ENCODE data around the gene SLC31A1. TPM values are rescaled to one million over a fixed set of nuclear protein-coding genes. Genes with fewer than 3 reads are reported as not detected.

SLC31A1 gene
- total RNA-seq = 26.1 TPM

- DNase-seq (ENCODE audit: low spot score) = peak; percentile 99
Measured at GRCh38 chr9:113221003-113221799, at the start of gene SLC31A1, which contains the start of gene FKBP15. Gene SLC31A1 (plus strand): TSS chr9:113221544. CDS start chr9:113256149, 34,605 bp downstream. Gene FKBP15 (minus strand): TSS chr9:113221277. CDS start chr9:113221243, 34 bp downstream.

GRCh38 chr9:113173341-113173740 is 48.0 kb upstream of the SLC31A1 start:
- no peak for DNase-seq (ENCODE audit: low spot score)

GRCh38 chr9:113176803-113177202 is 44.5 kb upstream of the SLC31A1 start:
- DNase-seq (ENCODE audit: low spot score) = no peak

GRCh38 chr9:113177251-113177650 is 44.1 kb upstream of the SLC31A1 start:
- DNase-seq (ENCODE audit: low spot score) = no peak

- DNase-seq (ENCODE audit: low spot score) = no peak
Measured at GRCh38 chr9:113178087-113178486, 43.3 kb upstream of the SLC31A1 start.

- no peak for DNase-seq (ENCODE audit: low spot score)
Measured at GRCh38 chr9:113179839-113180238, 41.5 kb upstream of the SLC31A1 start.

GRCh38 chr9:113181165-113181564 is 40.2 kb upstream of the SLC31A1 start:
- no peak for DNase-seq (ENCODE audit: low spot score)

GRCh38 chr9:113183956-113184488 is 37.3 kb upstream of the SLC31A1 start:
- DNase-seq (ENCODE audit: low spot score) = no peak

GRCh38 chr9:113184539-113184938 is 36.8 kb upstream of the SLC31A1 start:
- no peak for DNase-seq (ENCODE audit: low spot score)

- DNase-seq (ENCODE audit: low spot score) = no peak
Measured at GRCh38 chr9:113185271-113185670, 36.1 kb upstream of the SLC31A1 start.

GRCh38 chr9:113186137-113186755 is 35.1 kb upstream of the SLC31A1 start:
- no peak for DNase-seq (ENCODE audit: low spot score)

- DNase-seq (ENCODE audit: low spot score) = peak; percentile 20
Measured at GRCh38 chr9:113187929-113188595, 33.3 kb upstream of the SLC31A1 start.

- no peak for DNase-seq (ENCODE audit: low spot score)
Measured at GRCh38 chr9:113192455-113192854, 28.9 kb upstream of the SLC31A1 start.

- no peak for DNase-seq (ENCODE audit: low spot score)
Measured at GRCh38 chr9:113199683-113200329, 21.5 kb upstream of the SLC31A1 start.

- DNase-seq (ENCODE audit: low spot score) = no peak
Measured at GRCh38 chr9:113205432-113205831, 15.9 kb upstream of the SLC31A1 start.

- DNase-seq (ENCODE audit: low spot score) = no peak
Measured at GRCh38 chr9:113205861-113206260, 15.5 kb upstream of the SLC31A1 start.

- no peak for DNase-seq (ENCODE audit: low spot score)
Measured at GRCh38 chr9:113210815-113211214, 10.5 kb upstream of the SLC31A1 start.

- DNase-seq (ENCODE audit: low spot score) = no peak
Measured at GRCh38 chr9:113215132-113215531, 6.2 kb upstream of the SLC31A1 start.

- no peak for DNase-seq (ENCODE audit: low spot score)
Measured at GRCh38 chr9:113216406-113216805, 4.9 kb upstream of the SLC31A1 start.

GRCh38 chr9:113219186-113219936 is 2.0 kb upstream of the SLC31A1 start:
- no peak for DNase-seq (ENCODE audit: low spot score)

- no peak for DNase-seq (ENCODE audit: low spot score)
Measured at GRCh38 chr9:113219969-113220368, 1.4 kb upstream of the SLC31A1 start.

Data from mucosa of gallbladder (tissue), 1 donor.